ENCODE results near the gene ASTN2. TPM values are rescaled to one million over a fixed set of nuclear protein-coding genes. Genes with fewer than 3 reads are reported as not detected.

The ASTN2 gene
- total RNA-seq, 1 donor, result 5.6 TPM

DNA sequence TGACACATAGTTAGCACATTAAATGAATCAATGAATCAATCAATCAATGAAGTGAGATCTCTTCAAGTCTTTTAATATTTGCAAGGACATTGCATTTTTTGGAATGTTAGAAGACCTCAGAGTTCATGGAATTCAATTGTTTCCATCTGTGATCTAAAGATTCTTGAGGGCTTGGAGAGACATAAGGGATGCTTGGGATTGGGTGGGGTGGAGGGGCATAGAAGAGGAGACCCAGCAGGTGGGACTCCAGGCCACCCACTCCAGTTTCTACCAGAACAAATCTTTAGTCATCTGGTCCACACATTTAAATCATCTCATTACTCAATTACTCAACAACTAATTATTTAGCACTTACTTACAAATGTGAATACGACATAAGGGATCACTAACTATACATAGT lies 978.7 kb downstream of the ASTN2 start:
- DNase-seq (ENCODE audit: low read depth), result no peak
- TF ChIP-seq, protein P1, sequence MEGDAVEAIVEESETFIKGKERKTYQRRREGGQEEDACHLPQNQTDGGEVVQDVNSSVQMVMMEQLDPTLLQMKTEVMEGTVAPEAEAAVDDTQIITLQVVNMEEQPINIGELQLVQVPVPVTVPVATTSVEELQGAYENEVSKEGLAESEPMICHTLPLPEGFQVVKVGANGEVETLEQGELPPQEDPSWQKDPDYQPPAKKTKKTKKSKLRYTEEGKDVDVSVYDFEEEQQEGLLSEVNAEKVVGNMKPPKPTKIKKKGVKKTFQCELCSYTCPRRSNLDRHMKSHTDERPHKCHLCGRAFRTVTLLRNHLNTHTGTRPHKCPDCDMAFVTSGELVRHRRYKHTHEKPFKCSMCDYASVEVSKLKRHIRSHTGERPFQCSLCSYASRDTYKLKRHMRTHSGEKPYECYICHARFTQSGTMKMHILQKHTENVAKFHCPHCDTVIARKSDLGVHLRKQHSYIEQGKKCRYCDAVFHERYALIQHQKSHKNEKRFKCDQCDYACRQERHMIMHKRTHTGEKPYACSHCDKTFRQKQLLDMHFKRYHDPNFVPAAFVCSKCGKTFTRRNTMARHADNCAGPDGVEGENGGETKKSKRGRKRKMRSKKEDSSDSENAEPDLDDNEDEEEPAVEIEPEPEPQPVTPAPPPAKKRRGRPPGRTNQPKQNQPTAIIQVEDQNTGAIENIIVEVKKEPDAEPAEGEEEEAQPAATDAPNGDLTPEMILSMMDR (IDR thresholded peaks at IDR 0.05; ENCODE audit: insufficient read depth, low read length), result no peak
- H3K4me3 ChIP-seq (ENCODE audit: low read depth, low read length), result no peak overlapping the region

DNA sequence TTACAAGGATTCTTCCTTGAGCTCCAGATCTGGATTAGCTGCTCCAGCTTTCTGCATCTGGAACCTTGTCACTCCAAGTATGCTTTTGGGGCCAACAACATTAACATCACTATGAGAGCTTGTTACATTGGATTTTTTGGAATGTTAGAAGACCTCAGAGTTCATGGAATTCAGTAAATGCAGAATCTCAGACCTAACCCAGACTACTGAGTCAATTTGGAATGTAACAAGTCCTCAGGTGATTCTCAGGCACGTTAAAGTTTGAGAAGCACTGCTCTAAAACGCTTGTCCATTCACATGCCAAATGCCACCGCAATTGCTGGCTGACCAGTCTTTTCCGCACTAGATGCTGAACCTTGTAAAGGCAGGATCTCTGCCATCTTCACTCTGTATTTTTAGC lies 979.2 kb downstream of the ASTN2 start:
- TF ChIP-seq, protein P1 (IDR thresholded peaks at IDR 0.05; ENCODE audit: insufficient read depth, low read length), result no peak
- no peak for DNase-seq (ENCODE audit: low read depth)
- H3K4me3 ChIP-seq (ENCODE audit: low read depth, low read length), result no peak overlapping the region

DNA sequence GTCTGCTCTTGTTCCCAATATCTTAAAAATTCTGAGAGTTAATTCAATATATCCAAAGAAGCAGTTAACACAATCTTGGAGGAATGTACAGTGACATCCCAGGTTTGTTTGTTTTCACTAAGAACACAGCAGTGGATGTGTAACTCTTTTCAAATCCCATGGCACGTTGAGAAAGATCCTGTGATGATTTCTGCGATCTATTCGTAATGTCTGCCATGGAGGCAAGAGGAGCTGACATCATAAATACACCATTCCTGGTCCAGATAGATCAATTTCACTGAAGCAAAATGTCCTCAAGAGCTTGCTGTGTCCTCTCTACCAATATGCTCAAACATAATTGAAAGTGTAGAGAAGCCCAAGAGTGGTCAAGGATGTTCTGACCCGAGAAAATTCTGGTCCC lies 980.5 kb downstream of the ASTN2 start:
- no peak for DNase-seq (ENCODE audit: low read depth)
- no peak overlapping the region for H3K4me3 ChIP-seq (ENCODE audit: low read depth, low read length)
- TF ChIP-seq, protein P1 (IDR thresholded peaks at IDR 0.05; ENCODE audit: insufficient read depth, low read length), result no peak

DNA sequence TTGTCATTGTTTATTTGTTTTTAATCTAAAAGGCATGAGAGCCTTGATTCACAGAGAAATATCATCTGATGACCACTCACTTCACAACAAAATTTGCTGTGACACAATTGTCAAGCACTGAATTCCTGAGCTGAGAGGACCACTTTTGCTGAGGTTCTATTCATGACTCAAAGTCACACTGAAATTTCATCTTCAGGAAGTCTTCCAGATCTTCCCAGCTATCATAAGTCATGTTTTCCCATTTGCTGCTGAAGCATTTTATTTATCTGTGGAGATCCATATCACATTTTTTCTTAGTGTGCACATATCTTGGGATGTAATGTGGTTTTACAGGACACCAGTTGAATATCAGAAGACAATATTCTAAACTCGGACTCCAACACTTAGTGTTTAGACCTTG lies 982.8 kb downstream of the ASTN2 start:
- TF ChIP-seq, protein P1 (IDR thresholded peaks at IDR 0.05; ENCODE audit: insufficient read depth, low read length), result no peak

DNA sequence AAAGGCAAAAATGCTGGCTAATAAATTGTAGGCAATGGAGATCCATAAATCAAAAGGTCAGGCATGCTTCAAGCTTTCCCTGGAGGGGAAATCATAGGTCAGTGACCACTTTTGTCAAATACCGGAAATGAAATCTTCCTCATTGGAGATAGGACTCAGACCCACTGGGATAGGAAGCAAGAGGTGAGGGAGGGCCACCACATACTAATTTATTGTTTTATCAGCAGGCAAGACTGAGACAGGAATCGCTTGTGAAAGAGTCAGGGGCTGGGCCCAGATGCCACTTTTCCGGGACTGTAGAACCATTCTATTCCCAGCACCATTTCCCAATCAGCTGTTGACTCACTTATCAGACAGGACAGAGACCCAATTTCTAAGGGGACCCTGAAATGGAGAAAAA lies 984.0 kb downstream of the ASTN2 start:
- DNase-seq (ENCODE audit: low read depth), result no peak
- TF ChIP-seq, protein P1 (IDR thresholded peaks at IDR 0.05; ENCODE audit: insufficient read depth, low read length), result no peak
- no peak overlapping the region for H3K4me3 ChIP-seq (ENCODE audit: low read depth, low read length)

More for the DNA sequence above, 982.8 kb downstream of the ASTN2 start:
- no peak overlapping the region for H3K4me3 ChIP-seq (ENCODE audit: low read depth, low read length)
- no peak for DNase-seq (ENCODE audit: low read depth)

DNA sequence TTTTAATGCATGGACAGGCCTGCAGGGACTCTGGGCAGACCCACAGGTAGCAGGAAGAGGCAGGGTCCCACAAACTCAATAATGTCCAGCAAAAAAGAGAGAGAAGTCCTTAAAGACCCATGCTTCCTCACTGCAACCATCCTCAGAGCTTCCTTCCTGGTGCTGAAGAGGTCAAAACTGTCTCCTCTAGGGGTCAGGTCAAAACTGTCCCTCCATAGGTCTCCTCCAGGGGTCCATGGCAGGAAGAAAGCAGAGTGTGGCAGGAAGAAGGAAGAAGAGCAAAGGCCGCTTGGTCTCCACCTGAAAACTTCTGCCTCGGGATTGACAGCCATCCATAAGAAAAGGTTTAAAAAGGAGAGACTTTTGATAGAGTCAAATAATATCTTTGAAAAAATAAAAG lies 989.6 kb downstream of the ASTN2 start:
- no peak for DNase-seq (ENCODE audit: low read depth)
- H3K4me3 ChIP-seq (ENCODE audit: low read depth, low read length), result no peak overlapping the region
- TF ChIP-seq, protein P1 (IDR thresholded peaks at IDR 0.05; ENCODE audit: insufficient read depth, low read length), result no peak

DNA sequence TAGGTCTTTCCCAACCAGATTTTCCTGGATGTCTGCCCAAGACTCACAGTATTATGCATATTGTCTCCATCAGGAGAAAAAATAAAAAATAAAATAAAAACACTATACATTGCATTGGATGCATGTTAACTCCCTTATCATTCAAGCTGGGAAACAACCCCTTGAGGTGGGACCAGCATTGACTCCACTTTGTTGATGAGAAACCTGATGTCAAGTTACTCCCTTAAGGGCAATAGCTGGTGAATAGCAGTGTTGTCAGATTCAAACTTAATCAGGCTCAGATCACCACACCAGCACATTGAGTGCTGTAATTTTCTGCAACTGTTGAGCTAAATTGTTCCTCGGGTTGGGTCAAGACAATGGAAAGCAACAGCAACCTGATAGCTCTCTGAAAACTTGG lies 991.7 kb downstream of the ASTN2 start:
- no peak for DNase-seq (ENCODE audit: low read depth)
- TF ChIP-seq, protein P1 (IDR thresholded peaks at IDR 0.05; ENCODE audit: insufficient read depth, low read length), result no peak
- H3K4me3 ChIP-seq (ENCODE audit: low read depth, low read length), result no peak overlapping the region

Measured in fibroblast of the aortic adventitia (primary cell).